Liver (tissue), 9 donors: ENCODE data around the gene ERBB4. TPM values are rescaled to one million over a fixed set of nuclear protein-coding genes. Genes with fewer than 3 reads are reported as not detected.

Experiments
- DNase-seq: peaks from one replicate; pipeline ENCODE4 v3.0.0-alpha.2; 2017; ENCODE audit warnings: low spot score
- H3K27ac ChIP-seq, 2 donors: one replicate each; pipeline ENCODE4 v1.7.0; 2013; ENCODE audit warnings: inconsistent platforms in 2 of 2, low read length in 2 of 2, control low read depth in 1 of 2, low read depth in 1 of 2, mild to moderate bottlenecking in 1 of 2
- H3K27me3 ChIP-seq, 4 donors: one replicate each; pipeline versions ENCODE4 v1.6.1 to v1.7.0; 2013; ENCODE audit warnings: low read length in 3 of 4, inconsistent platforms in 1 of 4, mild to moderate bottlenecking in 1 of 4, moderate library complexity in 1 of 4; ENCODE audit not compliant: control insufficient read depth in 4 of 4, insufficient read depth in 4 of 4
- H3K36me3 ChIP-seq, 4 donors: one replicate each; pipeline versions ENCODE4 v1.6.1 to v1.7.0; 2013; ENCODE audit warnings: low read length in 3 of 4, mild to moderate bottlenecking in 3 of 4, low read depth in 1 of 4, moderate library complexity in 1 of 4; ENCODE audit not compliant: control insufficient read depth in 4 of 4, insufficient read depth in 3 of 4
- H3K4me1 ChIP-seq, 4 donors: one replicate each; pipeline versions ENCODE4 v1.6.1 to v1.7.0; 2013; ENCODE audit warnings: low read length in 3 of 4, mild to moderate bottlenecking in 3 of 4, moderate library complexity in 1 of 4; ENCODE audit not compliant: control insufficient read depth in 4 of 4, insufficient read depth in 4 of 4
- H3K4me3 ChIP-seq, 3 donors: one replicate each; pipeline versions ENCODE4 v1.6.1 to v1.7.0; 2013; ENCODE audit warnings: low read length in 3 of 3, control low read depth in 1 of 3, low read depth in 1 of 3, mild to moderate bottlenecking in 1 of 3
- H3K9ac ChIP-seq, 2 donors: one replicate each; pipeline ENCODE4 v1.7.0; 2013; ENCODE audit warnings: low read length in 2 of 2, mild to moderate bottlenecking in 2 of 2, moderate library complexity in 2 of 2, control low read depth in 1 of 2, low read depth in 1 of 2
- H3K9me3 ChIP-seq, 4 donors: one replicate each; pipeline versions ENCODE4 v1.6.1 to v1.7.0; 2013; ENCODE audit warnings: low read length in 3 of 4; ENCODE audit not compliant: control insufficient read depth in 4 of 4
- ATF3 ChIP-seq: IDR thresholded peaks from 2 replicates; pipeline ENCODE4 v1.6.1; 2016; ENCODE audit warnings: antibody characterized with exemption
- EGR1 ChIP-seq, 2 donors: IDR thresholded peaks; 2 replicates each; pipeline ENCODE4 v1.6.1; 2016 to 2018; ENCODE audit warnings: antibody characterized with exemption in 2 of 2, low read depth in 2 of 2
- FOXA1 ChIP-seq: IDR thresholded peaks from 2 replicates; pipeline ENCODE4 v1.6.1; 2016; ENCODE audit warnings: antibody characterized with exemption
- FOXA2 ChIP-seq: IDR thresholded peaks from 2 replicates; pipeline ENCODE4 v1.6.1; 2016; ENCODE audit warnings: antibody characterized with exemption
- GABPA ChIP-seq, 2 donors: IDR thresholded peaks in 1 of 2; conservative IDR thresholded peaks in 1 of 2; 2 replicates each; pipeline ENCODE4 v1.6.1; 2016; ENCODE audit warnings: antibody characterized with exemption in 2 of 2, mild to moderate bottlenecking in 1 of 2, moderate library complexity in 1 of 2
- HNF4A ChIP-seq, 2 donors: conservative IDR thresholded peaks; 2 replicates each; pipeline ENCODE4 v1.6.1; 2016; ENCODE audit warnings: antibody characterized with exemption in 2 of 2, mild to moderate bottlenecking in 2 of 2
- HNF4G ChIP-seq: IDR thresholded peaks from 2 replicates; pipeline ENCODE4 v1.6.1; 2016; ENCODE audit warnings: antibody characterized with exemption
- JUND ChIP-seq, 2 donors: IDR thresholded peaks; 2 replicates each; pipeline ENCODE4 v1.6.1; 2016; ENCODE audit warnings: antibody characterized with exemption in 2 of 2
- NR2F2 ChIP-seq: IDR thresholded peaks from 2 replicates; pipeline ENCODE4 v1.6.1; 2016; ENCODE audit warnings: antibody characterized with exemption
- RAD21 ChIP-seq, 2 donors: IDR thresholded peaks; 2 replicates each; pipeline ENCODE4 v1.6.1; 2016; ENCODE audit warnings: antibody characterized with exemption in 2 of 2, mild to moderate bottlenecking in 2 of 2
- RXRA ChIP-seq, 2 donors: IDR thresholded peaks; 2 replicates each; pipeline ENCODE4 v1.6.1; 2017 to 2018; ENCODE audit warnings: antibody characterized with exemption in 2 of 2, mild to moderate bottlenecking in 1 of 2
- SP1 ChIP-seq: IDR thresholded peaks from 2 replicates; pipeline ENCODE4 v1.6.1; 2018; ENCODE audit warnings: antibody characterized with exemption, mild to moderate bottlenecking
- TAF1 ChIP-seq: conservative IDR thresholded peaks from 2 replicates; pipeline ENCODE4 v1.6.1; 2016; ENCODE audit warnings: antibody characterized with exemption, mild to moderate bottlenecking
- YY1 ChIP-seq: IDR thresholded peaks from 2 replicates; pipeline ENCODE4 v1.6.1; 2016; ENCODE audit warnings: antibody characterized with exemption, mild to moderate bottlenecking
- WGBS: extraction: QIAGEN DNeasy Blood & Tissue Kit; methylation state at CpG from one replicate; pipeline ENCODE4 v1.1.7; 2013; 5-methylcytosine and 5-hydroxymethylcytosine counted together
- polyA plus RNA-seq, 2 donors: library from polyadenylated mRNA; stranded (reverse) in 1 of 2; unstranded in 1 of 2; fragments of 200-250 nt in 1 of 2; fragments of >200 nt in 1 of 2; fragmentation: Nextera tagmentation in 1 of 2; extraction: Ambion mirVana in 1 of 2; gene quantifications; one replicate each; pipeline versions ENCODE4 v1.2.1 to v1.2.3, GENCODE V29; 2013 to 2015
- total RNA-seq, 2 donors: library from RNA; depleted of rRNA; stranded (reverse); fragments of >200 nt; gene quantifications; one replicate each; pipeline ENCODE4 v1.2.3, GENCODE V29; 2014
- TF ChIP-seq, protein P1 (sequence below): IDR thresholded peaks from 2 replicates; pipeline ENCODE4 v1.6.1; 2016; ENCODE audit warnings: antibody characterized with exemption
- TF ChIP-seq, protein P2 (sequence below): IDR thresholded peaks from 2 replicates; pipeline ENCODE4 v1.6.1; 2016; ENCODE audit warnings: antibody characterized with exemption, mild to moderate bottlenecking
- TF ChIP-seq, protein P3 (sequence below): IDR thresholded peaks from 2 replicates; pipeline ENCODE4 v1.6.1; 2016; ENCODE audit warnings: antibody characterized with exemption
- TF ChIP-seq, protein P4 (sequence below): fragments of 150-350 bp; IDR thresholded peaks from 2 replicates; pipeline ENCODE4 v1.5.1; 2017; ENCODE audit warnings: improper control_type of control experiment, low read depth, low read length; ENCODE audit not compliant: missing input control
- donor health status: healthy.
- donor health status: healthy.
- donor health status: healthy.
- donor health status: healthy.
- donor health status: healthy.

Gene ERBB4
- total and polyA plus RNA-seq, 4 donors: 0.03 to 0.42 TPM; not detected in 2

DNA sequence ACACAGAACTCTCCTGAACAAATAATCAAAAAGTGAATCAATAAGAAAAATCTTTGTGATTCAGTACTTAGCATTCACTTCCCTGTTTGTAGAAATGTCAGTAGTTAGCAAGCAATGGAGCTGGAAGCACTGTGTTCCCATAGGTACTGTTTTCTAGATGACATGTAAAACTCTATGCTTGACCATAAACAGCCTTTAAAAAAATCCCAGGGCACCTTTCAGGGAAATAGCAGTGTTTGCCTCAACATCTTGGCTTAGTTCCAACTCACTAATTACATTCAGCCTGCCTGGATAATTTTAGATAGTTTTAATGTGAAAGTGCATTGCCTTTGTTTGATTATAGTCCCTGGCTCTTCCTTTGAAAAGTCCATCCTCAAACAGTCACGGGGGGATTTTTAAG, 721.8 kb downstream of the ERBB4 start:
- Histone ChIP-seq H3K9me3 (no peaks in the 10 kb centered on the region), H3K4me3 (no peak overlapping the region), H3K27me3 (no peaks in the 10 kb centered on the region), H3K27ac (no peak overlapping the region), H3K36me3 (no peaks in the 10 kb centered on the region), H3K4me1 (no peaks in the 10 kb centered on the region), H3K9ac (no peak overlapping the region)
- 60% methylated on average over 1 of the region's 1 CpG for WGBS
- no peak for DNase-seq
- TF ChIP-seq FOXA2 (no peak), TAF1 (no peak), RXRA (IDR thresholded peaks at IDR 0.05) (no peak), SP1 (no peak), YY1 (no peak), JUND (IDR thresholded peaks at IDR 0.05) (no peak), GABPA (IDR thresholded peaks at IDR 0.05 in 1 of 2, conservative IDR thresholded peaks at IDR 0.05 in 1 of 2) (no peak), RAD21 (IDR thresholded peaks at IDR 0.05) (no peak), EGR1 (IDR thresholded peaks at IDR 0.05; ENCODE audit: low read depth in 2 of 2) (no peak), HNF4A (conservative IDR thresholded peaks at IDR 0.05) (no peak), FOXA1 (no peak), HNF4G (no peak), NR2F2 (no peak), ATF3 (no peak)
- TF ChIP-seq, protein P1, sequence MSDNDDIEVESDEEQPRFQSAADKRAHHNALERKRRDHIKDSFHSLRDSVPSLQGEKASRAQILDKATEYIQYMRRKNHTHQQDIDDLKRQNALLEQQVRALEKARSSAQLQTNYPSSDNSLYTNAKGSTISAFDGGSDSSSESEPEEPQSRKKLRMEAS: no peak
- TF ChIP-seq, protein P2, sequence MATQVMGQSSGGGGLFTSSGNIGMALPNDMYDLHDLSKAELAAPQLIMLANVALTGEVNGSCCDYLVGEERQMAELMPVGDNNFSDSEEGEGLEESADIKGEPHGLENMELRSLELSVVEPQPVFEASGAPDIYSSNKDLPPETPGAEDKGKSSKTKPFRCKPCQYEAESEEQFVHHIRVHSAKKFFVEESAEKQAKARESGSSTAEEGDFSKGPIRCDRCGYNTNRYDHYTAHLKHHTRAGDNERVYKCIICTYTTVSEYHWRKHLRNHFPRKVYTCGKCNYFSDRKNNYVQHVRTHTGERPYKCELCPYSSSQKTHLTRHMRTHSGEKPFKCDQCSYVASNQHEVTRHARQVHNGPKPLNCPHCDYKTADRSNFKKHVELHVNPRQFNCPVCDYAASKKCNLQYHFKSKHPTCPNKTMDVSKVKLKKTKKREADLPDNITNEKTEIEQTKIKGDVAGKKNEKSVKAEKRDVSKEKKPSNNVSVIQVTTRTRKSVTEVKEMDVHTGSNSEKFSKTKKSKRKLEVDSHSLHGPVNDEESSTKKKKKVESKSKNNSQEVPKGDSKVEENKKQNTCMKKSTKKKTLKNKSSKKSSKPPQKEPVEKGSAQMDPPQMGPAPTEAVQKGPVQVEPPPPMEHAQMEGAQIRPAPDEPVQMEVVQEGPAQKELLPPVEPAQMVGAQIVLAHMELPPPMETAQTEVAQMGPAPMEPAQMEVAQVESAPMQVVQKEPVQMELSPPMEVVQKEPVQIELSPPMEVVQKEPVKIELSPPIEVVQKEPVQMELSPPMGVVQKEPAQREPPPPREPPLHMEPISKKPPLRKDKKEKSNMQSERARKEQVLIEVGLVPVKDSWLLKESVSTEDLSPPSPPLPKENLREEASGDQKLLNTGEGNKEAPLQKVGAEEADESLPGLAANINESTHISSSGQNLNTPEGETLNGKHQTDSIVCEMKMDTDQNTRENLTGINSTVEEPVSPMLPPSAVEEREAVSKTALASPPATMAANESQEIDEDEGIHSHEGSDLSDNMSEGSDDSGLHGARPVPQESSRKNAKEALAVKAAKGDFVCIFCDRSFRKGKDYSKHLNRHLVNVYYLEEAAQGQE: no peak
- TF ChIP-seq, protein P3, sequence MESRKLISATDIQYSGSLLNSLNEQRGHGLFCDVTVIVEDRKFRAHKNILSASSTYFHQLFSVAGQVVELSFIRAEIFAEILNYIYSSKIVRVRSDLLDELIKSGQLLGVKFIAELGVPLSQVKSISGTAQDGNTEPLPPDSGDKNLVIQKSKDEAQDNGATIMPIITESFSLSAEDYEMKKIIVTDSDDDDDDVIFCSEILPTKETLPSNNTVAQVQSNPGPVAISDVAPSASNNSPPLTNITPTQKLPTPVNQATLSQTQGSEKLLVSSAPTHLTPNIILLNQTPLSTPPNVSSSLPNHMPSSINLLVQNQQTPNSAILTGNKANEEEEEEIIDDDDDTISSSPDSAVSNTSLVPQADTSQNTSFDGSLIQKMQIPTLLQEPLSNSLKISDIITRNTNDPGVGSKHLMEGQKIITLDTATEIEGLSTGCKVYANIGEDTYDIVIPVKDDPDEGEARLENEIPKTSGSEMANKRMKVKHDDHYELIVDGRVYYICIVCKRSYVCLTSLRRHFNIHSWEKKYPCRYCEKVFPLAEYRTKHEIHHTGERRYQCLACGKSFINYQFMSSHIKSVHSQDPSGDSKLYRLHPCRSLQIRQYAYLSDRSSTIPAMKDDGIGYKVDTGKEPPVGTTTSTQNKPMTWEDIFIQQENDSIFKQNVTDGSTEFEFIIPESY: no peak
- TF ChIP-seq, protein P4, sequence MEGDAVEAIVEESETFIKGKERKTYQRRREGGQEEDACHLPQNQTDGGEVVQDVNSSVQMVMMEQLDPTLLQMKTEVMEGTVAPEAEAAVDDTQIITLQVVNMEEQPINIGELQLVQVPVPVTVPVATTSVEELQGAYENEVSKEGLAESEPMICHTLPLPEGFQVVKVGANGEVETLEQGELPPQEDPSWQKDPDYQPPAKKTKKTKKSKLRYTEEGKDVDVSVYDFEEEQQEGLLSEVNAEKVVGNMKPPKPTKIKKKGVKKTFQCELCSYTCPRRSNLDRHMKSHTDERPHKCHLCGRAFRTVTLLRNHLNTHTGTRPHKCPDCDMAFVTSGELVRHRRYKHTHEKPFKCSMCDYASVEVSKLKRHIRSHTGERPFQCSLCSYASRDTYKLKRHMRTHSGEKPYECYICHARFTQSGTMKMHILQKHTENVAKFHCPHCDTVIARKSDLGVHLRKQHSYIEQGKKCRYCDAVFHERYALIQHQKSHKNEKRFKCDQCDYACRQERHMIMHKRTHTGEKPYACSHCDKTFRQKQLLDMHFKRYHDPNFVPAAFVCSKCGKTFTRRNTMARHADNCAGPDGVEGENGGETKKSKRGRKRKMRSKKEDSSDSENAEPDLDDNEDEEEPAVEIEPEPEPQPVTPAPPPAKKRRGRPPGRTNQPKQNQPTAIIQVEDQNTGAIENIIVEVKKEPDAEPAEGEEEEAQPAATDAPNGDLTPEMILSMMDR: no peak
